Calu3 (cell line): ENCODE results near the gene CALY. TPM values are rescaled to one million over a fixed set of nuclear protein-coding genes. Genes with fewer than 3 reads are reported as not detected.

Experiments
- Bru-seq: library from RNA; stranded (reverse); fragments of 400-500 nt; gene quantifications from one replicate; lab custom pipeline; 2021; lab: Mats Ljungman, UMichigan
- BruChase-seq, 2 experiments: library from RNA; stranded (reverse); fragments of 400-500 nt; gene quantifications; one replicate each; lab custom pipeline; 2021; lab: Mats Ljungman, UMichigan
- BruUV-seq: library from RNA; stranded (reverse); fragments of 400-500 nt; replicated peaks from 2 replicates; lab custom pipeline; 2021; lab: Mats Ljungman, UMichigan
- CTCF ChIA-PET: fragments of 300-600 bp; sonication (Branson Sonifier 250); formaldehyde crosslinking; loops from one replicate; lab custom pipeline; 2022; ENCODE audit warnings: antibody characterized with exemption; lab: Charles Lee
- DNase-seq: peaks from one replicate; pipeline ENCODE4 v3.0.0; 2022
- H3K27ac Mint-ChIP-seq: one replicate; pipeline ENCODE4 v1.8.0; 2022; ENCODE audit warnings: mixed read lengths; ENCODE audit not compliant: unreplicated experiment
- H3K27me3 Mint-ChIP-seq: one replicate; pipeline ENCODE4 v1.8.0; 2022; ENCODE audit warnings: mixed read lengths; ENCODE audit not compliant: unreplicated experiment
- H3K36me3 Mint-ChIP-seq: one replicate; pipeline ENCODE4 v1.8.0; 2022; ENCODE audit warnings: mild to moderate bottlenecking, moderate library complexity, mixed read lengths; ENCODE audit not compliant: insufficient read depth, unreplicated experiment
- H3K4me1 Mint-ChIP-seq: one replicate; pipeline ENCODE4 v1.8.0; 2022; ENCODE audit warnings: mild to moderate bottlenecking, low read depth, mixed read lengths; ENCODE audit not compliant: unreplicated experiment
- H3K4me3 Mint-ChIP-seq: one replicate; pipeline ENCODE4 v1.8.0; 2022; ENCODE audit warnings: mild to moderate bottlenecking, low read depth, moderate library complexity, mixed read lengths; ENCODE audit not compliant: unreplicated experiment
- H3K9me3 Mint-ChIP-seq: one replicate; pipeline ENCODE4 v1.8.0; 2022; ENCODE audit warnings: low read depth, mixed read lengths; ENCODE audit not compliant: unreplicated experiment
- intact Hi-C: fragments of 100-400 bp; cut with micrococcal nuclease; formaldehyde crosslinking; loops from one replicate; pipeline ENCODE4 v1.10.0; 2022; ENCODE audit not compliant: unreplicated experiment
- long read RNA-seq: library from polyadenylated mRNA; stranded (forward); transcript quantifications from one replicate; pipeline ENCODE4 v2.0.0, GENCODE V29; 2022
- total RNA-seq: library from RNA; stranded (reverse); gene quantifications from 2 replicates; pipeline ENCODE4 v1.2.3, GENCODE V29; 2022
- TF ChIP-seq, protein P1 (sequence below): fragments of 200-600 bp; IDR thresholded peaks from one replicate; pipeline ENCODE4 v1.8.0; 2022; ENCODE audit warnings: antibody characterized with exemption; ENCODE audit not compliant: unreplicated experiment

The CALY gene, protein sequence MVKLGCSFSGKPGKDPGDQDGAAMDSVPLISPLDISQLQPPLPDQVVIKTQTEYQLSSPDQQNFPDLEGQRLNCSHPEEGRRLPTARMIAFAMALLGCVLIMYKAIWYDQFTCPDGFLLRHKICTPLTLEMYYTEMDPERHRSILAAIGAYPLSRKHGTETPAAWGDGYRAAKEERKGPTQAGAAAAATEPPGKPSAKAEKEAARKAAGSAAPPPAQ
- total RNA-seq (not detected in 2 replicates), Bru-seq, nascent RNA (not detected), BruChase-seq, experiment 1, labeled RNA remaining after a 6-hour chase (percentile 9 among the genes with signal in this experiment), BruChase-seq, experiment 2, labeled RNA remaining after a 2-hour chase (percentile 6 among the genes with signal in this experiment)
- long read RNA-seq: 0 reads

- no peaks in the 10 kb centered on the region for H3K9me3 Mint-ChIP-seq
- no TSS peak for BruUV-seq
- H3K27ac Mint-ChIP-seq: no peak within 1 kb of the TSS
- CTCF ChIA-PET: no interaction called here
- H3K4me3 Mint-ChIP-seq: peak within 1 kb of the TSS; percentile 59
- peaks cover 9% of the 10 kb centered on the region for H3K36me3 Mint-ChIP-seq
- peaks cover 37% of the 10 kb centered on the region for H3K27me3 Mint-ChIP-seq
- intact Hi-C loops: no loop called here
- DNase-seq: peak; percentile 25
- TF ChIP-seq, protein P1, sequence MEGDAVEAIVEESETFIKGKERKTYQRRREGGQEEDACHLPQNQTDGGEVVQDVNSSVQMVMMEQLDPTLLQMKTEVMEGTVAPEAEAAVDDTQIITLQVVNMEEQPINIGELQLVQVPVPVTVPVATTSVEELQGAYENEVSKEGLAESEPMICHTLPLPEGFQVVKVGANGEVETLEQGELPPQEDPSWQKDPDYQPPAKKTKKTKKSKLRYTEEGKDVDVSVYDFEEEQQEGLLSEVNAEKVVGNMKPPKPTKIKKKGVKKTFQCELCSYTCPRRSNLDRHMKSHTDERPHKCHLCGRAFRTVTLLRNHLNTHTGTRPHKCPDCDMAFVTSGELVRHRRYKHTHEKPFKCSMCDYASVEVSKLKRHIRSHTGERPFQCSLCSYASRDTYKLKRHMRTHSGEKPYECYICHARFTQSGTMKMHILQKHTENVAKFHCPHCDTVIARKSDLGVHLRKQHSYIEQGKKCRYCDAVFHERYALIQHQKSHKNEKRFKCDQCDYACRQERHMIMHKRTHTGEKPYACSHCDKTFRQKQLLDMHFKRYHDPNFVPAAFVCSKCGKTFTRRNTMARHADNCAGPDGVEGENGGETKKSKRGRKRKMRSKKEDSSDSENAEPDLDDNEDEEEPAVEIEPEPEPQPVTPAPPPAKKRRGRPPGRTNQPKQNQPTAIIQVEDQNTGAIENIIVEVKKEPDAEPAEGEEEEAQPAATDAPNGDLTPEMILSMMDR: no peak
- no peaks in the 10 kb centered on the region for H3K4me1 Mint-ChIP-seq
Measured at GRCh38 chr10:133336577-133337369, at the start of gene CALY. Gene CALY (minus strand): TSS chr10:133336896. CDS start chr10:133328989, 7,907 bp downstream.

GRCh38 chr10:133385214-133385613 is 48.5 kb upstream of the CALY start:
- no TSS peak for BruUV-seq
- no peaks in the 10 kb centered on the region for H3K4me1 Mint-ChIP-seq

DNA sequence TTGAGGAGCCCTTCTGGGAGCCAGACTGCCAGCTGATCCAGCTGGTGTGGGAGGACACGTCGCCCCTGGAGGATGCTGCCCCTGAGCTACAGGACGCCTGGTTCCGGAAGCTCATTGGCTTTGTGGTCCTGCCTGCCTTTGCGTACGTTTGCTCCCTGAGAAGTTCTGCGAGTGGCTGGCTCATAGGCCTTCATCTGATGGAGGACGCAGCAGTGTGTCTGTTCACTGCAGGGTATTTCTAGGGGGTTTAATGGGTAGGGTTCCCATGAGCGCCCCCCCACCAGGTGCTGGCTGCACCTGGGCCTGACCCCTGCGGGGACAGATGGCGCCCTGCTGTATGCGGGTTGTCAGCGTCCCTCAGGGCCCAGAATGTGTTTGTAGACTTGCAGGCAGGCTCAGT is 47.4 kb upstream of the CALY start:
- CTCF ChIA-PET: no interaction called here
- TF ChIP-seq, protein P1: no peak
- Mint-ChIP-seq H3K4me3 (no peak overlapping the region), H3K27ac (no peak overlapping the region), H3K9me3 (no peaks in the 10 kb centered on the region), H3K27me3 (no peaks in the 10 kb centered on the region), H3K4me1 (no peaks in the 10 kb centered on the region), H3K36me3 (peaks cover 7% of the 10 kb centered on the region)
- BruUV-seq: no TSS peak
- intact Hi-C loops: no loop called here
- DNase-seq: no peak

More at GRCh38 chr10:133385214-133385613, 48.5 kb upstream of the CALY start:
- DNase-seq: no peak
- H3K4me3 Mint-ChIP-seq: no peak overlapping the region
- no peak overlapping the region for H3K27ac Mint-ChIP-seq
- H3K27me3 Mint-ChIP-seq: no peaks in the 10 kb centered on the region
- intact Hi-C loops: no loop called here
- CTCF ChIA-PET: no interaction called here
- peaks cover under 1% of the 10 kb centered on the region for H3K36me3 Mint-ChIP-seq
- TF ChIP-seq, protein P1: no peak
- no peaks in the 10 kb centered on the region for H3K9me3 Mint-ChIP-seq

DNA sequence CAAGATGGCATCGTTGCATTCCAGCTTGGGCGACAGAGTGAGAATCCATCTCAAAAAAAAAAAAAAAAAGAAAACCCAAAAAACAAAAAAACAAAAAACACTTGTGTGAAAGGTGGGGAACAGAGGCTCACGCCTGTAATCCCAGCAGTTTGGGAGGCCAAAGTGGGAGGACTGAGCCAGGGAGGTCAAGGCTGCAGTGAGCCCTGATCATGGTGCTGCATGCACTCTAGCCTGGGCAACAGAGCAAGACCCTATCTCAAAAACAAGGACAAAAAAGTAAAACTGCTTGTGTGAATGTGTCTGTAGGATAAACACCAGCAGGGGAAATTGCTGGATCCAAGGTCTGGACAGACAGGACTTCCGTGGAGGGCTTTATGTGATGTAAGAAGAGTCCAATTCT is 46.9 kb upstream of the CALY start:
- no peaks in the 10 kb centered on the region for H3K4me1 Mint-ChIP-seq
- H3K36me3 Mint-ChIP-seq: peaks cover 10% of the 10 kb centered on the region
- no peaks in the 10 kb centered on the region for H3K9me3 Mint-ChIP-seq
- no peak for DNase-seq
- intact Hi-C loops: no loop called here
- H3K4me3 Mint-ChIP-seq: no peak overlapping the region
- TF ChIP-seq, protein P1: no peak
- H3K27ac Mint-ChIP-seq: no peak overlapping the region
- no peaks in the 10 kb centered on the region for H3K27me3 Mint-ChIP-seq
- CTCF ChIA-PET: no interaction called here
- BruUV-seq: no TSS peak
